ENCODE data around the gene ART3. TPM values are rescaled to one million over a fixed set of nuclear protein-coding genes. Genes with fewer than 3 reads are reported as not detected.
A peak's percentile ranks its signal among the peaks of the same experiment; 100 is the strongest.

ART3 gene
- total and polyA plus RNA-seq, 9 of the 15 experiments (the other 6 are each of a cell fraction or from before 2014, with no cell fraction given): 0.69 to 1.4 (median 1.1) TPM; not detected in 1

- TF ChIP-seq, protein P1, sequence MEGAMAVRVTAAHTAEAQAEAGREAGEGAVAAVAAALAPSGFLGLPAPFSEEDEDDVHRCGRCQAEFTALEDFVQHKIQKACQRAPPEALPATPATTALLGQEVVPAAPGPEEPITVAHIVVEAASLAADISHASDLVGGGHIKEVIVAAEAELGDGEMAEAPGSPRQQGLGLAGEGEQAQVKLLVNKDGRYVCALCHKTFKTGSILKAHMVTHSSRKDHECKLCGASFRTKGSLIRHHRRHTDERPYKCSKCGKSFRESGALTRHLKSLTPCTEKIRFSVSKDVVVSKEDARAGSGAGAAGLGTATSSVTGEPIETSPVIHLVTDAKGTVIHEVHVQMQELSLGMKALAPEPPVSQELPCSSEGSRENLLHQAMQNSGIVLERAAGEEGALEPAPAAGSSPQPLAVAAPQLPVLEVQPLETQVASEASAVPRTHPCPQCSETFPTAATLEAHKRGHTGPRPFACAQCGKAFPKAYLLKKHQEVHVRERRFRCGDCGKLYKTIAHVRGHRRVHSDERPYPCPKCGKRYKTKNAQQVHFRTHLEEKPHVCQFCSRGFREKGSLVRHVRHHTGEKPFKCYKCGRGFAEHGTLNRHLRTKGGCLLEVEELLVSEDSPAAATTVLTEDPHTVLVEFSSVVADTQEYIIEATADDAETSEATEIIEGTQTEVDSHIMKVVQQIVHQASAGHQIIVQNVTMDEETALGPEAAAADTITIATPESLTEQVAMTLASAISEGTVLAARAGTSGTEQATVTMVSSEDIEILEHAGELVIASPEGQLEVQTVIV (CRISPR knock-in tag; IDR thresholded peaks at IDR 0.05; ENCODE audit: borderline replicate concordance): no peak
- TF ChIP-seq ZNF76 (CRISPR knock-in tag; IDR thresholded peaks at IDR 0.05; ENCODE audit: borderline replicate concordance): no peak
- no peak for TF ChIP-seq CEBPB (tag; IDR thresholded peaks at IDR 0.05)
- TF ChIP-seq RERE (CRISPR knock-in tag; IDR thresholded peaks at IDR 0.05; ENCODE audit: borderline replicate concordance): no peak
- TF ChIP-seq VEZF1 (CRISPR knock-in tag; IDR thresholded peaks at IDR 0.05): 0 out of 2 replicates have a peak, but pooled peaks have one; percentile 15
- TF ChIP-seq NR2C2 (CRISPR knock-in tag; IDR thresholded peaks at IDR 0.05): no peak
- TF ChIP-seq NR2C2 (tag; IDR thresholded peaks at IDR 0.05): no peak
- TF ChIP-seq, protein P2, sequence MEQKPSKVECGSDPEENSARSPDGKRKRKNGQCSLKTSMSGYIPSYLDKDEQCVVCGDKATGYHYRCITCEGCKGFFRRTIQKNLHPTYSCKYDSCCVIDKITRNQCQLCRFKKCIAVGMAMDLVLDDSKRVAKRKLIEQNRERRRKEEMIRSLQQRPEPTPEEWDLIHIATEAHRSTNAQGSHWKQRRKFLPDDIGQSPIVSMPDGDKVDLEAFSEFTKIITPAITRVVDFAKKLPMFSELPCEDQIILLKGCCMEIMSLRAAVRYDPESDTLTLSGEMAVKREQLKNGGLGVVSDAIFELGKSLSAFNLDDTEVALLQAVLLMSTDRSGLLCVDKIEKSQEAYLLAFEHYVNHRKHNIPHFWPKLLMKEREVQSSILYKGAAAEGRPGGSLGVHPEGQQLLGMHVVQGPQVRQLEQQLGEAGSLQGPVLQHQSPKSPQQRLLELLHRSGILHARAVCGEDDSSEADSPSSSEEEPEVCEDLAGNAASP (IDR thresholded peaks at IDR 0.05): no peak
- TF ChIP-seq C11orf30 (IDR thresholded peaks at IDR 0.05; ENCODE audit: low read depth): no peak
Observed at GRCh38 chr4:76087007-76087769, 12.7 kb downstream of the ART3 start (continued).
